Measurements from ENCODE around the gene CRACR2A.

GRCh38 chr12:3576891-3577290, 176.0 kb downstream of the CRACR2A start:
- TF ChIP-seq CTCF (IDR thresholded peaks at IDR 0.05; ENCODE audit: low read depth, low read length), result no peak
- no peak for TF ChIP-seq MAX (IDR thresholded peaks at IDR 0.05; ENCODE audit: low read depth, low read length)
- no peak for TF ChIP-seq MYC (IDR thresholded peaks at IDR 0.05; ENCODE audit: low read depth, low read length)

Measured in NB4 (cell line).